Esophagus muscularis mucosa (tissue), 4 donors: ENCODE data around the gene KCNB1.

ENCODE experiments used
- CTCF ChIP-seq, 3 experiments: fragments of 200-600 bp in 2 of 3; fragments of 450-650 bp in 1 of 3; sonication (generic) in 2 of 3; IDR thresholded peaks; one replicate each; pipeline ENCODE4 v1.5.1; 2017 to 2019; ENCODE audit warnings: antibody characterized with exemption in 3 of 3, mild to moderate bottlenecking in 2 of 3, moderate library complexity in 1 of 3
- EP300 ChIP-seq: sonication (generic); formaldehyde crosslinking; IDR thresholded peaks from one replicate; pipeline ENCODE4 v1.6.1; 2017; ENCODE audit warnings: antibody characterized with exemption
- POLR2A ChIP-seq: fragments of 450-650 bp; IDR thresholded peaks from one replicate; pipeline ENCODE4 v1.6.1; 2017; ENCODE audit warnings: antibody characterized with exemption, moderate library complexity, mild to moderate bottlenecking, low read depth
- POLR2AphosphoS5 ChIP-seq, 2 donors: sonication (generic); formaldehyde crosslinking; IDR thresholded peaks; one replicate each; pipeline ENCODE4 v1.6.1; 2017; ENCODE audit warnings: antibody characterized with exemption in 2 of 2

DNA sequence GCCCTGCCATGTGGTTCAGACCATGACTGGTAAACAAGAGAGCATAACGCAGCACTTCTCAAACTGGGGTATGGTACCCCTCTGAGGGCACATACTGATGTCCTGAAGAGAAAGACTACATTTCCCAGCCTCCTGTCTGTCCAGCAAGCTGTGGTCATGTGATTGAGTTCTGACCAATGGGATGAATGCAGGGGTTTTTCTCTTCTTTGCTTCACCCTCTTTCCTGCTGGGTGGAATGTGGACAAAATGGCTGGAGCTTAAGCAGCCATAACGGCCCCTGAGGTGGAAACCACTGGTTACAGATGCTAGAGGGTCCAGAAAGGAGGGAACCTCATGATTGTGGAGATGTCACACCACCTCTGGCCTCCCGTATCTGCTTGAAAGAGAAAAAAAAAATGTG, 19.4 kb upstream of the KCNB1 start:
- no peak for TF ChIP-seq CTCF (IDR thresholded peaks at IDR 0.05)
- TF ChIP-seq EP300, result no peak
- TF ChIP-seq POLR2A, result no peak
- TF ChIP-seq POLR2AphosphoS5 (IDR thresholded peaks at IDR 0.05), result no peak
